HEK293 (cell line): ENCODE results near the gene SGCB.
A peak's percentile ranks its signal among the peaks of the same experiment; 100 is the strongest.

Experiments used
- CTCF ChIA-PET: fragments of 350-600 bp; formaldehyde crosslinking; extraction: SDS; loops from one replicate; lab custom pipeline; 2021; ENCODE audit warnings: antibody characterized with exemption; lab: Yijun Ruan, JAX
- POLR2A ChIA-PET: fragments of 300-600 bp; formaldehyde crosslinking; extraction: SDS; loops from one replicate; lab custom pipeline; 2020; ENCODE audit warnings: antibody characterized with exemption, inconsistent platforms; lab: Yijun Ruan, JAX
- H3K27ac ChIP-seq: fragments of 200-500 bp; sonication (Bioruptor generic); 2 replicates; pipeline ENCODE4 v1.5.1; 2014; ENCODE audit warnings: low read depth, low read length, control low read depth, inconsistent platforms; ENCODE audit errors: extremely low read depth
- H3K36me3 ChIP-seq, 2 experiments: fragments of 200-500 bp in 1 of 2; sonication (Bioruptor generic) in 1 of 2; 1 replicate in 1 of 2; 2 replicates in 1 of 2; pipeline ENCODE4 v1.5.1; 2014 to 2017; ENCODE audit warnings: inconsistent platforms in 2 of 2, low read length in 2 of 2; ENCODE audit not compliant: control insufficient read depth in 2 of 2, insufficient read depth in 1 of 2
- H3K4me1 ChIP-seq: fragments of 200-500 bp; sonication (Bioruptor generic); 2 replicates; pipeline ENCODE4 v1.5.1; 2014; ENCODE audit warnings: mild to moderate bottlenecking, low read length, inconsistent platforms; ENCODE audit not compliant: control insufficient read depth, insufficient read depth
- H3K4me3 ChIP-seq: 2 replicates; pipeline ENCODE4 v1.5.1; 2011; ENCODE audit warnings: low read depth, mild to moderate bottlenecking, control low read depth, low read length, moderate library complexity
- H3K9me3 ChIP-seq: fragments of 200-500 bp; sonication (Bioruptor generic); 2 replicates; pipeline ENCODE4 v1.5.1; 2014; ENCODE audit warnings: low read depth, low read length, inconsistent platforms; ENCODE audit not compliant: control insufficient read depth, insufficient read depth
- MZF1 ChIP-seq: fragments of 450-650 bp; formaldehyde crosslinking; IDR thresholded peaks from 2 replicates; pipeline ENCODE4 v1.5.1; 2017; ENCODE audit warnings: missing biosample characterization, missing genetic modification characterization, borderline replicate concordance
- OSR2 ChIP-seq: fragments of 450-650 bp; formaldehyde crosslinking; IDR thresholded peaks from 2 replicates; pipeline ENCODE4 v1.5.1; 2016; ENCODE audit warnings: missing biosample characterization, missing genetic modification characterization
- ZNF174 ChIP-seq: fragments of 450-650 bp; formaldehyde crosslinking; IDR thresholded peaks from 2 replicates; pipeline ENCODE4 v1.5.0; 2017; ENCODE audit warnings: missing biosample characterization, mild to moderate bottlenecking, missing genetic modification characterization
- ZNF221 ChIP-seq: fragments of 450-650 bp; formaldehyde crosslinking; IDR thresholded peaks from 2 replicates; pipeline ENCODE4 v1.5.1; 2017; ENCODE audit warnings: missing biosample characterization, missing genetic modification characterization, borderline replicate concordance
- ZNF423 ChIP-seq: fragments of 450-650 bp; formaldehyde crosslinking; IDR thresholded peaks from 2 replicates; pipeline ENCODE4 v1.5.1; 2016; ENCODE audit warnings: missing biosample characterization, missing genetic modification characterization
- ZNF48 ChIP-seq: fragments of 450-650 bp; formaldehyde crosslinking; IDR thresholded peaks from 2 replicates; pipeline ENCODE4 v1.5.1; 2016; ENCODE audit warnings: missing biosample characterization, missing genetic modification characterization
- ZNF596 ChIP-seq: fragments of 450-650 bp; IDR thresholded peaks from 2 replicates; pipeline ENCODE4 v1.5.0; 2018; ENCODE audit warnings: missing biosample characterization, mild to moderate bottlenecking, missing genetic modification characterization, moderate library complexity
- ZNF600 ChIP-seq: fragments of 450-650 bp; formaldehyde crosslinking; IDR thresholded peaks from 2 replicates; pipeline ENCODE4 v1.5.1; 2016; ENCODE audit warnings: missing biosample characterization, missing genetic modification characterization
- ZNF843 ChIP-seq: fragments of 450-650 bp; formaldehyde crosslinking; IDR thresholded peaks from 2 replicates; pipeline ENCODE4 v1.5.1; 2016; ENCODE audit warnings: missing biosample characterization, missing genetic modification characterization
- TF ChIP-seq, protein P1 (sequence below): fragments of 450-650 bp; formaldehyde crosslinking; IDR thresholded peaks from 2 replicates; pipeline ENCODE4 v1.5.1; 2016; ENCODE audit warnings: missing biosample characterization, missing genetic modification characterization
- TF ChIP-seq, protein P2 (sequence below): fragments of 450-650 bp; IDR thresholded peaks from 2 replicates; pipeline ENCODE4 v1.5.1; 2018; ENCODE audit warnings: missing biosample characterization, missing genetic modification characterization
- TF ChIP-seq, protein P3 (sequence below): fragments of 450-650 bp; formaldehyde crosslinking; IDR thresholded peaks from 2 replicates; pipeline ENCODE4 v1.5.1; 2017; ENCODE audit warnings: missing biosample characterization, mild to moderate bottlenecking, missing genetic modification characterization, moderate library complexity
- TF ChIP-seq, protein P4 (sequence below): fragments of 450-650 bp; formaldehyde crosslinking; IDR thresholded peaks from 2 replicates; pipeline ENCODE4 v1.5.1; 2016; ENCODE audit warnings: missing biosample characterization, missing genetic modification characterization
- TF ChIP-seq, protein P5 (sequence below): fragments of 450-650 bp; formaldehyde crosslinking; IDR thresholded peaks from 2 replicates; pipeline ENCODE4 v1.5.1; 2016; ENCODE audit warnings: missing biosample characterization, missing genetic modification characterization
- TF ChIP-seq, protein P6 (sequence below): fragments of 450-650 bp; formaldehyde crosslinking; IDR thresholded peaks from 2 replicates; pipeline ENCODE4 v1.5.1; 2017; ENCODE audit warnings: missing biosample characterization, missing genetic modification characterization
- TF ChIP-seq, protein P7 (sequence below): fragments of 450-650 bp; formaldehyde crosslinking; IDR thresholded peaks from 2 replicates; pipeline ENCODE4 v1.5.1; 2016; ENCODE audit warnings: missing biosample characterization, missing genetic modification characterization
- TF ChIP-seq, protein P8 (sequence below): fragments of 450-650 bp; formaldehyde crosslinking; IDR thresholded peaks from 2 replicates; pipeline ENCODE4 v1.5.1; 2017; ENCODE audit warnings: missing biosample characterization, missing genetic modification characterization

The SGCB gene

DNA sequence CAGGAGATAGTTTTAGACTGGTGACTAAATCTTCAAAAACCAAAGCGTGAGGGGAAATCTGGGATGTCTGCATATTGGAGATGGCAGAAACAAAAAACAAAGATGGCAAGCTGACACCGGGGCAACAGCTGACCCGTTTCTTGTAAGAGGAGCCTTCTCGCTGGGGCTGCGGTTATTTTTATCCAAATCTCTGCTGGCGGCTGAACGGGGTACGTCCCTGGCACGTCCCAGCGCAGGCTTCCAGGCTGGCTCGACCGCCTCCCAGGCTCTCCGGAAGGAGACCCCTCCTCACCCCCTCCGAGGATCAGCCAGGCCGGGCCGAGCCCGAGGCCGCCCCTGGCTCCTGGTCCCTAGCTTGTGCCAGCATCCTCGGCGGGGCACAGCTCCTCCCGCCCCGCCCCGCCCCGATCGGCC, 403 bp downstream of the SGCB start (continued):
- TF ChIP-seq, protein P1, sequence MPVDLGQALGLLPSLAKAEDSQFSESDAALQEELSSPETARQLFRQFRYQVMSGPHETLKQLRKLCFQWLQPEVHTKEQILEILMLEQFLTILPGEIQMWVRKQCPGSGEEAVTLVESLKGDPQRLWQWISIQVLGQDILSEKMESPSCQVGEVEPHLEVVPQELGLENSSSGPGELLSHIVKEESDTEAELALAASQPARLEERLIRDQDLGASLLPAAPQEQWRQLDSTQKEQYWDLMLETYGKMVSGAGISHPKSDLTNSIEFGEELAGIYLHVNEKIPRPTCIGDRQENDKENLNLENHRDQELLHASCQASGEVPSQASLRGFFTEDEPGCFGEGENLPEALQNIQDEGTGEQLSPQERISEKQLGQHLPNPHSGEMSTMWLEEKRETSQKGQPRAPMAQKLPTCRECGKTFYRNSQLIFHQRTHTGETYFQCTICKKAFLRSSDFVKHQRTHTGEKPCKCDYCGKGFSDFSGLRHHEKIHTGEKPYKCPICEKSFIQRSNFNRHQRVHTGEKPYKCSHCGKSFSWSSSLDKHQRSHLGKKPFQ (tag by site-specific recombination): no peak
- TF ChIP-seq ZNF600 (tag by site-specific recombination) (no peak), ZNF48 (tag by site-specific recombination) (no peak), ZNF423 (tag by site-specific recombination) (no peak), ZNF221 (tag by site-specific recombination) (no peak)
- TF ChIP-seq, protein P2, sequence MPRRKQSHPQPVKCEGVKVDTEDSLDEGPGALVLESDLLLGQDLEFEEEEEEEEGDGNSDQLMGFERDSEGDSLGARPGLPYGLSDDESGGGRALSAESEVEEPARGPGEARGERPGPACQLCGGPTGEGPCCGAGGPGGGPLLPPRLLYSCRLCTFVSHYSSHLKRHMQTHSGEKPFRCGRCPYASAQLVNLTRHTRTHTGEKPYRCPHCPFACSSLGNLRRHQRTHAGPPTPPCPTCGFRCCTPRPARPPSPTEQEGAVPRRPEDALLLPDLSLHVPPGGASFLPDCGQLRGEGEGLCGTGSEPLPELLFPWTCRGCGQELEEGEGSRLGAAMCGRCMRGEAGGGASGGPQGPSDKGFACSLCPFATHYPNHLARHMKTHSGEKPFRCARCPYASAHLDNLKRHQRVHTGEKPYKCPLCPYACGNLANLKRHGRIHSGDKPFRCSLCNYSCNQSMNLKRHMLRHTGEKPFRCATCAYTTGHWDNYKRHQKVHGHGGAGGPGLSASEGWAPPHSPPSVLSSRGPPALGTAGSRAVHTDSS (tag by site-specific recombination): no peak

DNA sequence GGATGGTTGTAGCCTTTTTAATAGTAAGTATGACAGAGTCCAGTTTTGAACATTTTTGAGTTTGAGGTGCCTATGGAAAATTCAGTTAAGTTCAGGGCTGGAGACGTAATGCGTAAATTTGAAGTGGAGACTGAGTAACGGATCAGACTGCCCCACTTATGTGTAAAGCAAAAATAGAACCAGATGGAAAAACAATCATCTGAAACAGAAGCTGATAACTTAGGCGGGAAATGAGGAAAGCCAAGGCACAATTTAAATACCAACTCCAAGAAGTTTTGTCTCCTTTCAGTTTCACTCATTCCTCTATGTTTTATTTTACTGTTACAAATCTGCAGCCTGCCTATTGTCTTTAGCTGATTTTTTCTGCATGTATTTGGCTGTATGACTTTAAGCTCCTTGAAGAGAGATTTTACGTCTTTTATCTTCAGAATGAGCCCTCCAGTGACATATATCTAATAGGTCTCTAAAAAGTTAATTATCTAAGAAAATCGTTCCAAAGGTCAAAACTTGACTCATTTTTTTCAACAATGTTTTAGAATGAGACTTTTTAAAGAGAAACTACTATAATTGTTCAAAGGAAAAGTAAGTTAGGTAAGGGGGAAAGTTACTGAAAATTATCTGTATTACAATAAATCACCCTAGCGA, 1.1 kb downstream of the SGCB start:
- ChIA-PET CTCF (no interaction called here), POLR2A (no interaction called here)
- Histone ChIP-seq H3K27ac (no peak overlapping the region), H3K4me1 (no peaks in the 10 kb centered on the region), H3K4me3 (peak overlapping the region; percentile 78), H3K9me3 (no peaks in the 10 kb centered on the region), H3K36me3 (peaks cover 0 to 17% of the 10 kb centered on the region in 2 experiments; a peak in 1 of 3 replicates)
- TF ChIP-seq ZNF843 (no peak), ZNF174 (tag by site-specific recombination) (no peak)
- TF ChIP-seq, protein P3, sequence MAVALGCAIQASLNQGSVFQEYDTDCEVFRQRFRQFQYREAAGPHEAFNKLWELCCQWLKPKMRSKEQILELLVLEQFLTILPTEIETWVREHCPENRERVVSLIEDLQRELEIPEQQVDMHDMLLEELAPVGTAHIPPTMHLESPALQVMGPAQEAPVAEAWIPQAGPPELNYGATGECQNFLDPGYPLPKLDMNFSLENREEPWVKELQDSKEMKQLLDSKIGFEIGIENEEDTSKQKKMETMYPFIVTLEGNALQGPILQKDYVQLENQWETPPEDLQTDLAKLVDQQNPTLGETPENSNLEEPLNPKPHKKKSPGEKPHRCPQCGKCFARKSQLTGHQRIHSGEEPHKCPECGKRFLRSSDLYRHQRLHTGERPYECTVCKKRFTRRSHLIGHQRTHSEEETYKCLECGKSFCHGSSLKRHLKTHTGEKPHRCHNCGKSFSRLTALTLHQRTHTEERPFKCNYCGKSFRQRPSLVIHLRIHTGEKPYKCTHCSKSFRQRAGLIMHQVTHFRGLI (tag by site-specific recombination): no peak
- TF ChIP-seq, protein P4, sequence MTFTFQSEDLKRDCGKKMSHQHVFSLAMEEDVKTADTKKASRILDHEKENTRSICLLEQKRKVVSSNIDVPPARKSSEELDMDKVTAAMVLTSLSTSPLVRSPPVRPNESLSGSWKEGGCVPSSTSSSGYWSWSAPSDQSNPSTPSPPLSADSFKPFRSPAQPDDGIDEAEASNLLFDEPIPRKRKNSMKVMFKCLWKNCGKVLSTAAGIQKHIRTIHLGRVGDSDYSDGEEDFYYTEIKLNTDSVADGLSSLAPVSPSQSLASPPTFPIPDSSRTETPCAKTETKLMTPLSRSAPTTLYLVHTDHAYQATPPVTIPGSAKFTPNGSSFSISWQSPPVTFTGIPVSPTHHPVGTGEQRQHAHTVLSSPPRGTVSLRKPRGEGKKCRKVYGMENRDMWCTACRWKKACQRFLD (tag by site-specific recombination): no peak

DNA sequence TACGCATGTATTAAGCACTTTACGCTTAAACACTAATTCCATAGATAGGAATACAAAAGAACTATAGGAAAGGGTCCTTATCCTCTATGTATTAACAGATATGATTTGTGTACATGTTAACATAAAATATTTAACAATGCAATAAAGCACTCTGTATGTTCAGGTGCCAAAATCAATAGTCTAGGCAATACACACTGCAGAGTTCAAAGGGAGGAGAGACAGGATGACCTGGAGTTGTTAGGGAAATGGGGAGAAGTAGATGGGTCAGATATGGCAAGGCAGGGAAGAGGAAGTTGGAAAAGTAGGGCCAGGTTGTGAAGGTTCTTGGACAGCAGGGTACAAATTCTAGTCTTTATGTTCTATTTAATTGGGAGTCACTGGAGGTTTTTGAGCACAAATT, 2.9 kb downstream of the SGCB start:
- Histone ChIP-seq H3K27ac (no peak overlapping the region), H3K4me1 (no peaks in the 10 kb centered on the region), H3K9me3 (no peaks in the 10 kb centered on the region), H3K36me3 (peaks cover 0 to 33% of the 10 kb centered on the region in 2 experiments; a peak in 1 of 3 replicates), H3K4me3 (no peak overlapping the region)
- POLR2A ChIA-PET: no interaction called here
- CTCF ChIA-PET: no interaction called here
- TF ChIP-seq, protein P5, sequence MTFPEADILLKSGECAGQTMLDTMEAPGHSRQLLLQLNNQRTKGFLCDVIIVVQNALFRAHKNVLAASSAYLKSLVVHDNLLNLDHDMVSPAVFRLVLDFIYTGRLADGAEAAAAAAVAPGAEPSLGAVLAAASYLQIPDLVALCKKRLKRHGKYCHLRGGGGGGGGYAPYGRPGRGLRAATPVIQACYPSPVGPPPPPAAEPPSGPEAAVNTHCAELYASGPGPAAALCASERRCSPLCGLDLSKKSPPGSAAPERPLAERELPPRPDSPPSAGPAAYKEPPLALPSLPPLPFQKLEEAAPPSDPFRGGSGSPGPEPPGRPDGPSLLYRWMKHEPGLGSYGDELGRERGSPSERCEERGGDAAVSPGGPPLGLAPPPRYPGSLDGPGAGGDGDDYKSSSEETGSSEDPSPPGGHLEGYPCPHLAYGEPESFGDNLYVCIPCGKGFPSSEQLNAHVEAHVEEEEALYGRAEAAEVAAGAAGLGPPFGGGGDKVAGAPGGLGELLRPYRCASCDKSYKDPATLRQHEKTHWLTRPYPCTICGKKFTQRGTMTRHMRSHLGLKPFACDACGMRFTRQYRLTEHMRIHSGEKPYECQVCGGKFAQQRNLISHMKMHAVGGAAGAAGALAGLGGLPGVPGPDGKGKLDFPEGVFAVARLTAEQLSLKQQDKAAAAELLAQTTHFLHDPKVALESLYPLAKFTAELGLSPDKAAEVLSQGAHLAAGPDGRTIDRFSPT (tag by site-specific recombination): no peak
- TF ChIP-seq, protein P6, sequence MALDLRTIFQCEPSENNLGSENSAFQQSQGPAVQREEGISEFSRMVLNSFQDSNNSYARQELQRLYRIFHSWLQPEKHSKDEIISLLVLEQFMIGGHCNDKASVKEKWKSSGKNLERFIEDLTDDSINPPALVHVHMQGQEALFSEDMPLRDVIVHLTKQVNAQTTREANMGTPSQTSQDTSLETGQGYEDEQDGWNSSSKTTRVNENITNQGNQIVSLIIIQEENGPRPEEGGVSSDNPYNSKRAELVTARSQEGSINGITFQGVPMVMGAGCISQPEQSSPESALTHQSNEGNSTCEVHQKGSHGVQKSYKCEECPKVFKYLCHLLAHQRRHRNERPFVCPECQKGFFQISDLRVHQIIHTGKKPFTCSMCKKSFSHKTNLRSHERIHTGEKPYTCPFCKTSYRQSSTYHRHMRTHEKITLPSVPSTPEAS (tag by site-specific recombination): no peak
- no peak for TF ChIP-seq OSR2 (tag by site-specific recombination)
- no peak for TF ChIP-seq ZNF596 (tag by site-specific recombination)
- TF ChIP-seq, protein P7, sequence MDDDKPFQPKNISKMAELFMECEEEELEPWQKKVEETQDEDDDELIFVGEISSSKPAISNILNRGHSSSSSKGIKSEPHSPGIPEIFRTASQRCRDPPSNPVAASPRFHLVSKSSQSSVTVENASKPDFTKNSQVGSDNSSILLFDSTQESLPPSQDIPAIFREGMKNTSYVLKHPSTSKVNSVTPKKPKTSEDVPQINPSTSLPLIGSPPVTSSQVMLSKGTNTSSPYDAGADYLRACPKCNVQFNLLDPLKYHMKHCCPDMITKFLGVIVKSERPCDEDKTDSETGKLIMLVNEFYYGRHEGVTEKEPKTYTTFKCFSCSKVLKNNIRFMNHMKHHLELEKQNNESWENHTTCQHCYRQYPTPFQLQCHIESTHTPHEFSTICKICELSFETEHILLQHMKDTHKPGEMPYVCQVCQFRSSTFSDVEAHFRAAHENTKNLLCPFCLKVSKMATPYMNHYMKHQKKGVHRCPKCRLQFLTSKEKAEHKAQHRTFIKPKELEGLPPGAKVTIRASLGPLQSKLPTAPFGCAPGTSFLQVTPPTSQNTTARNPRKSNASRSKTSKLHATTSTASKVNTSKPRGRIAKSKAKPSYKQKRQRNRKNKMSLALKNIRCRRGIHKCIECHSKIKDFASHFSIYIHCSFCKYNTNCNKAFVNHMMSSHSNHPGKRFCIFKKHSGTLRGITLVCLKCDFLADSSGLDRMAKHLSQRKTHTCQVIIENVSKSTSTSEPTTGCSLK (tag by site-specific recombination): no peak
- TF ChIP-seq, protein P8, sequence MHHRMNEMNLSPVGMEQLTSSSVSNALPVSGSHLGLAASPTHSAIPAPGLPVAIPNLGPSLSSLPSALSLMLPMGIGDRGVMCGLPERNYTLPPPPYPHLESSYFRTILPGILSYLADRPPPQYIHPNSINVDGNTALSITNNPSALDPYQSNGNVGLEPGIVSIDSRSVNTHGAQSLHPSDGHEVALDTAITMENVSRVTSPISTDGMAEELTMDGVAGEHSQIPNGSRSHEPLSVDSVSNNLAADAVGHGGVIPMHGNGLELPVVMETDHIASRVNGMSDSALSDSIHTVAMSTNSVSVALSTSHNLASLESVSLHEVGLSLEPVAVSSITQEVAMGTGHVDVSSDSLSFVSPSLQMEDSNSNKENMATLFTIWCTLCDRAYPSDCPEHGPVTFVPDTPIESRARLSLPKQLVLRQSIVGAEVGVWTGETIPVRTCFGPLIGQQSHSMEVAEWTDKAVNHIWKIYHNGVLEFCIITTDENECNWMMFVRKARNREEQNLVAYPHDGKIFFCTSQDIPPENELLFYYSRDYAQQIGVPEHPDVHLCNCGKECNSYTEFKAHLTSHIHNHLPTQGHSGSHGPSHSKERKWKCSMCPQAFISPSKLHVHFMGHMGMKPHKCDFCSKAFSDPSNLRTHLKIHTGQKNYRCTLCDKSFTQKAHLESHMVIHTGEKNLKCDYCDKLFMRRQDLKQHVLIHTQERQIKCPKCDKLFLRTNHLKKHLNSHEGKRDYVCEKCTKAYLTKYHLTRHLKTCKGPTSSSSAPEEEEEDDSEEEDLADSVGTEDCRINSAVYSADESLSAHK: no peak
- TF ChIP-seq MZF1 (tag by site-specific recombination): no peak
